ENCODE data around the gene DHX40. TPM values are rescaled to one million over a fixed set of nuclear protein-coding genes. Genes with fewer than 3 reads are reported as not detected.

Gene DHX40
- total RNA-seq, 1 experiment from 2014 or later = 22.9 TPM

- Histone ChIP-seq H3K4me3 (ENCODE audit: low read depth, low read length, poor library complexity, severe bottlenecking) (peak overlapping the region; percentile 82), H3K27ac (ENCODE audit: low read depth, low read length, poor library complexity, severe bottlenecking) (peak overlapping the region; percentile 98), H3K27me3 (replicated peaks; ENCODE audit: insufficient read depth, low read depth, low read length, poor library complexity) (no peaks in the 10 kb centered on the region), H3K36me3 (ENCODE audit: insufficient read depth, low read length, poor library complexity, severe bottlenecking) (no peaks in the 10 kb centered on the region), H3K4me1 (ENCODE audit: insufficient read depth, low read length, poor library complexity, severe bottlenecking) (peaks cover 50% of the 10 kb centered on the region), H3K9me3 (ENCODE audit: low read depth, low read length, poor library complexity, severe bottlenecking) (no peaks in the 10 kb centered on the region)
- ChIA-PET CTCF (no interaction called here), POLR2A (ENCODE audit: low non-redundant PET) (no interaction called here)
- DNase-seq (ENCODE audit: low spot score) = no peak
- no TSS peak for BruUV-seq (replicated peaks)
- intact Hi-C loops (cut with micrococcal nuclease; ENCODE audit: unreplicated experiment) = no loop called here
- TF ChIP-seq EZH2 (IDR thresholded peaks at IDR 0.05; ENCODE audit: borderline replicate concordance, low read depth, low read length, poor library complexity, severe bottlenecking) = no peak
- no peak for TF ChIP-seq CTCF (conservative IDR thresholded peaks at IDR 0.05; ENCODE audit: low read depth, low read length)
Observed at GRCh38 chr17:59621771-59622170, 56.4 kb downstream of the DHX40 start.

DNA sequence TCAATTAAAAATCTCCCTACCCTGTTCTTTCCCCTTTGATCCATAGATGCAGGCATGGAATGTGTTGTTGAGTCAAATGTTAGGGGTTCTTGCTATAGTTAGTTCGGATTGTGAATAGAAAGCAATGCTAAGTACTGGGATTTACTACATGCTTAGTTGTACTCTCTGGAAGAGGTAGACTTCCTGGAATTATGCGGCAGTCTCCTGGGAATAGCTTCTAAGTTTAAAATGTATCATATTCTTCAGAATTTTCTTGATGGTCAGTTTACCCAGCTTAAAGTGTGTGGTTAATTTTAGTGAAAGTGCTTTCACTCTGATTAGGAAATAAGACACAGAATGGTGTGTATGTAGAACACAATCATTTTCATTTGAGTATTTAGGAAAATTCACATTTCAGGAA is 57.7 kb downstream of the DHX40 start:
- H3K27ac ChIP-seq (ENCODE audit: low read depth, low read length, poor library complexity, severe bottlenecking) = peak overlapping the region; percentile 31
- BruUV-seq (replicated peaks) = no TSS peak
- peak overlapping the region; percentile 82 for H3K4me3 ChIP-seq (ENCODE audit: low read depth, low read length, poor library complexity, severe bottlenecking)
- ChIA-PET CTCF (no interaction called here), POLR2A (ENCODE audit: low non-redundant PET) (no interaction called here)
- no peaks in the 10 kb centered on the region for H3K9me3 ChIP-seq (ENCODE audit: low read depth, low read length, poor library complexity, severe bottlenecking)
- intact Hi-C loops (cut with micrococcal nuclease; ENCODE audit: unreplicated experiment) = no loop called here
- DNase-seq (ENCODE audit: low spot score) = no peak
- TF ChIP-seq EZH2 (IDR thresholded peaks at IDR 0.05; ENCODE audit: borderline replicate concordance, low read depth, low read length, poor library complexity, severe bottlenecking) (no peak), CTCF (conservative IDR thresholded peaks at IDR 0.05; ENCODE audit: low read depth, low read length) (no peak)
- no peaks in the 10 kb centered on the region for H3K36me3 ChIP-seq (ENCODE audit: insufficient read depth, low read length, poor library complexity, severe bottlenecking)
- peaks cover 54% of the 10 kb centered on the region for H3K4me1 ChIP-seq (ENCODE audit: insufficient read depth, low read length, poor library complexity, severe bottlenecking)
- H3K27me3 ChIP-seq (replicated peaks; ENCODE audit: insufficient read depth, low read depth, low read length, poor library complexity) = no peaks in the 10 kb centered on the region

DNA sequence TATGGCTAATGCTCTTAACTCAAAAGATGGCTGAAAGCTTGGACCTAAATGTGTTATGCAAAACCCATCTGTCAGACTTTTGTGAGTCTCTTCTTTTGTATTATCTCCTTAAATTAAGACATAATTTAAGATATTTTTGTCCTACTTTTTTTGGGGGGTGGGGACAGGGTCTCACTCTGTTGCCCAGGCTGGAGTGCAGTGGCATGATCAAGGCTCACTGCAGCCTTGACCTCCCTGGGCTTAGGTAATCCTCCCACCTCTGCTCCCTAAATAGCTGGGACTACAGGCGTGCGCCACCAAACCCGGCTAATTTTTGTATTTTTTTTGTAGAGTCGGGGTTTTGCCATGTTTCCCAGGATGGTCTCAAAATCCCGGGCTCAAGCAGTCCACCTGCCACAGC is 61.3 kb downstream of the DHX40 start:
- ChIA-PET POLR2A (ENCODE audit: low non-redundant PET) (no interaction called here), CTCF (no interaction called here)
- no TSS peak for BruUV-seq (replicated peaks)
- Histone ChIP-seq H3K9me3 (ENCODE audit: low read depth, low read length, poor library complexity, severe bottlenecking) (no peaks in the 10 kb centered on the region), H3K27ac (ENCODE audit: low read depth, low read length, poor library complexity, severe bottlenecking) (peak overlapping the region; percentile 18), H3K4me3 (ENCODE audit: low read depth, low read length, poor library complexity, severe bottlenecking) (no peak overlapping the region), H3K36me3 (ENCODE audit: insufficient read depth, low read length, poor library complexity, severe bottlenecking) (no peaks in the 10 kb centered on the region), H3K4me1 (ENCODE audit: insufficient read depth, low read length, poor library complexity, severe bottlenecking) (peaks cover 48% of the 10 kb centered on the region), H3K27me3 (replicated peaks; ENCODE audit: insufficient read depth, low read depth, low read length, poor library complexity) (no peaks in the 10 kb centered on the region)
- intact Hi-C loops (cut with micrococcal nuclease; ENCODE audit: unreplicated experiment) = no loop called here
- TF ChIP-seq CTCF (conservative IDR thresholded peaks at IDR 0.05; ENCODE audit: low read depth, low read length) = no peak
- no peak for DNase-seq (ENCODE audit: low spot score)

Data from A673 (cell line).